Measurements from ENCODE around the gene MBNL2.

The MBNL2 gene

DNA sequence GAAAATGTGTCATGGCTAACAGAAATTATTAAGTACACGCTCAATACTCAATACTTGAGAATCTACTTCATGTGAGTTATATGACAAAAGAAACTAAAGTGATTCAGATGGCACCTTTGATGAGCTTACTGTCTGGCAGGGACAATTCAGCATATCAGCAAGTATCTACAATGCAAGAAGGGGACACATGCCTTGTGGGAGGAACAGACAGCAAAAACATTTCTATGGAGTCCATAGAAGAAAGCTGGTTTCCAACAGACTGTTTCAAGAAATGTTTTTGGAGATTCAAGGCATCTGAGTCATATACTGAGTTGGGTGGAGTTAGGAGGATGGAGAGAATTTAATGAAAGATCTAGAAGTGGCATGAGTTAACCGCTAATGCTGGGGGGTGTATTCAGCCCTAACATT, 54.7 kb downstream of the MBNL2 start:
- TF ChIP-seq SPI1 (IDR thresholded peaks at IDR 0.05; ENCODE audit: borderline replicate concordance, low read depth) (no peak), CTCF (IDR thresholded peaks at IDR 0.05; ENCODE audit: insufficient read depth, low read length) (no peak), POLR2AphosphoS5 (IDR thresholded peaks at IDR 0.05; ENCODE audit: low read depth) (no peak), GABPA (IDR thresholded peaks at IDR 0.05; ENCODE audit: low read depth) (no peak)

GRCh38 chr13:97278435-97279411, 56.6 kb downstream of the MBNL2 start:
- Histone ChIP-seq H3K27me3 (ENCODE audit: insufficient read depth, poor library complexity, severe bottlenecking) (no peaks in the 10 kb centered on the region), H3K27ac (replicated peaks) (no peak overlapping the region), H3K4me3 (replicated peaks; ENCODE audit: insufficient read depth, low read length) (no peak overlapping the region)
- TF ChIP-seq POLR2AphosphoS5 (IDR thresholded peaks at IDR 0.05; ENCODE audit: low read depth) (no peak), CTCF (IDR thresholded peaks at IDR 0.05; ENCODE audit: insufficient read depth, low read length) (no peak), GABPA (IDR thresholded peaks at IDR 0.05; ENCODE audit: low read depth) (no peak), SPI1 (IDR thresholded peaks at IDR 0.05; ENCODE audit: borderline replicate concordance, low read depth) (no peak)
- TF ChIP-seq, protein P1, sequence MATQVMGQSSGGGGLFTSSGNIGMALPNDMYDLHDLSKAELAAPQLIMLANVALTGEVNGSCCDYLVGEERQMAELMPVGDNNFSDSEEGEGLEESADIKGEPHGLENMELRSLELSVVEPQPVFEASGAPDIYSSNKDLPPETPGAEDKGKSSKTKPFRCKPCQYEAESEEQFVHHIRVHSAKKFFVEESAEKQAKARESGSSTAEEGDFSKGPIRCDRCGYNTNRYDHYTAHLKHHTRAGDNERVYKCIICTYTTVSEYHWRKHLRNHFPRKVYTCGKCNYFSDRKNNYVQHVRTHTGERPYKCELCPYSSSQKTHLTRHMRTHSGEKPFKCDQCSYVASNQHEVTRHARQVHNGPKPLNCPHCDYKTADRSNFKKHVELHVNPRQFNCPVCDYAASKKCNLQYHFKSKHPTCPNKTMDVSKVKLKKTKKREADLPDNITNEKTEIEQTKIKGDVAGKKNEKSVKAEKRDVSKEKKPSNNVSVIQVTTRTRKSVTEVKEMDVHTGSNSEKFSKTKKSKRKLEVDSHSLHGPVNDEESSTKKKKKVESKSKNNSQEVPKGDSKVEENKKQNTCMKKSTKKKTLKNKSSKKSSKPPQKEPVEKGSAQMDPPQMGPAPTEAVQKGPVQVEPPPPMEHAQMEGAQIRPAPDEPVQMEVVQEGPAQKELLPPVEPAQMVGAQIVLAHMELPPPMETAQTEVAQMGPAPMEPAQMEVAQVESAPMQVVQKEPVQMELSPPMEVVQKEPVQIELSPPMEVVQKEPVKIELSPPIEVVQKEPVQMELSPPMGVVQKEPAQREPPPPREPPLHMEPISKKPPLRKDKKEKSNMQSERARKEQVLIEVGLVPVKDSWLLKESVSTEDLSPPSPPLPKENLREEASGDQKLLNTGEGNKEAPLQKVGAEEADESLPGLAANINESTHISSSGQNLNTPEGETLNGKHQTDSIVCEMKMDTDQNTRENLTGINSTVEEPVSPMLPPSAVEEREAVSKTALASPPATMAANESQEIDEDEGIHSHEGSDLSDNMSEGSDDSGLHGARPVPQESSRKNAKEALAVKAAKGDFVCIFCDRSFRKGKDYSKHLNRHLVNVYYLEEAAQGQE (IDR thresholded peaks at IDR 0.05; ENCODE audit: insufficient replicate concordance, low read depth), result no peak
- no peak for DNase-seq (ENCODE audit: low read depth in 1 of 2, low spot score in 1 of 2)

More for the DNA sequence above, 54.7 kb downstream of the MBNL2 start:
- DNase-seq (ENCODE audit: low read depth in 1 of 2, low spot score in 1 of 2), result no peak
- Histone ChIP-seq H3K27ac (replicated peaks) (no peak overlapping the region), H3K27me3 (ENCODE audit: insufficient read depth, poor library complexity, severe bottlenecking) (no peaks in the 10 kb centered on the region), H3K4me3 (replicated peaks; ENCODE audit: insufficient read depth, low read length) (no peak overlapping the region)

DNA sequence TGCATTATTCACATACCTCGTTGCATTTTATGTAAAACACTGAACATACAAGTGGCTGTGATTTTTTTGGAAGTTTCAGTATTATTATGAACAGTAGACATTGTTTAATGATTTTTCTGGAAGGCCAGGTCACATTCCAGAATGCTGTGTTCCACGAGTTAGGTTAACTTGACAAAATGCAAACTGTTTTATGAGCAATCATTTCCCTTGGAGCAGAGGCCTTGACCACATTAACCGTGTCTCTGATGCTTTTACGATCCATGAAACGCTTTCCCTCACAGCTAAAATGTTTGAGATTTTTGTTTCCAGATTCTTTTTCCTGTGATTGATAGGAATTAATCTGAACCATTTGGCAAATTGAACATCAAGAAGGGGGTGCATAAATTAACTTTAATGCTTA, 57.8 kb downstream of the MBNL2 start:
- no peak for TF ChIP-seq GABPA (IDR thresholded peaks at IDR 0.05; ENCODE audit: low read depth)
- no peak for TF ChIP-seq CTCF (IDR thresholded peaks at IDR 0.05; ENCODE audit: insufficient read depth, low read length)
- TF ChIP-seq, protein P1 (IDR thresholded peaks at IDR 0.05; ENCODE audit: insufficient replicate concordance, low read depth), result no peak
- TF ChIP-seq SPI1 (IDR thresholded peaks at IDR 0.05; ENCODE audit: borderline replicate concordance, low read depth), result no peak
- TF ChIP-seq POLR2AphosphoS5 (IDR thresholded peaks at IDR 0.05; ENCODE audit: low read depth), result no peak

More for the DNA sequence above, 57.8 kb downstream of the MBNL2 start:
- Histone ChIP-seq H3K4me3 (replicated peaks; ENCODE audit: insufficient read depth, low read length) (no peak overlapping the region), H3K27ac (replicated peaks) (no peak overlapping the region), H3K27me3 (ENCODE audit: insufficient read depth, poor library complexity, severe bottlenecking) (no peaks in the 10 kb centered on the region)
- DNase-seq (ENCODE audit: low read depth in 1 of 2, low spot score in 1 of 2), result no peak

Measured in HL-60 (cell line).